OCI-LY3 (cell line): ENCODE measurements around the gene KCNA2.

Source experiments
- H2AFZ ChIP-seq: fragments of 200-600, 300-600 bp; shearing (Covaris generic); 2 replicates; pipeline ENCODE4 v1.6.0; 2014; ENCODE audit warnings: antibody characterized with exemption, low read depth, low read length
- H3K27ac ChIP-seq: fragments of 200-600, 300-600 bp; sonication (generic); 2 replicates; pipeline ENCODE4 v1.5.1; 2014; ENCODE audit warnings: mild to moderate bottlenecking, low read length, moderate library complexity, mixed read lengths
- H3K27me3 ChIP-seq: fragments of 200-600, 300-600 bp; sonication (generic); 2 replicates; pipeline ENCODE4 v1.6.1; 2014; ENCODE audit warnings: low read depth, low read length, mixed read lengths
- H3K36me3 ChIP-seq: fragments of 200-600, 300-600 bp; sonication (generic); replicated peaks from 2 replicates; pipeline ENCODE3; 2014; ENCODE audit warnings: low read depth, low read length, mixed read lengths
- H3K4me1 ChIP-seq: fragments of 300-600, 200-600 bp; sonication (generic); 2 replicates; pipeline ENCODE4 v1.6.1; 2014; ENCODE audit warnings: low read length, mixed read lengths
- H3K4me2 ChIP-seq: fragments of 200-600, 300-600 bp; sonication (generic); 2 replicates; pipeline ENCODE4 v1.6.1; 2014; ENCODE audit warnings: low read length, mixed read lengths
- H3K4me3 ChIP-seq: fragments of 300-600, 200-600 bp; sonication (generic); 2 replicates; pipeline ENCODE4 v1.5.1; 2014; ENCODE audit warnings: antibody characterized with exemption, mild to moderate bottlenecking, low read length, moderate library complexity
- H3K79me2 ChIP-seq: fragments of 300-600, 200-600 bp; shearing (Covaris generic); 2 replicates; pipeline ENCODE4 v1.6.1; 2014; ENCODE audit warnings: mild to moderate bottlenecking, low read length, mixed read lengths
- H3K9ac ChIP-seq: fragments of 300-600, 200-600 bp; shearing (Covaris generic); 2 replicates; pipeline ENCODE4 v1.6.0; 2014; ENCODE audit warnings: mild to moderate bottlenecking, low read length, moderate library complexity
- H3K9me3 ChIP-seq: fragments of 200-600, 300-600 bp; shearing (Covaris generic); 2 replicates; pipeline ENCODE4 v1.6.1; 2014; ENCODE audit warnings: low read length, mixed read lengths; ENCODE audit not compliant: insufficient read depth
- H4K20me1 ChIP-seq: fragments of 200-600, 300-600 bp; sonication (generic); 2 replicates; pipeline ENCODE4 v1.6.1; 2016; ENCODE audit warnings: low read length, mixed read lengths; ENCODE audit not compliant: insufficient read depth
- EZH2phosphoT487 ChIP-seq: fragments of 200-600 bp; shearing (Covaris generic); IDR thresholded peaks from 2 replicates; pipeline ENCODE4 v1.6.1; 2018; ENCODE audit warnings: antibody characterized with exemption, mixed run types, low read depth
- TF ChIP-seq, protein P1 (sequence below): fragments of 200-600, 300-600 bp; sonication (generic); IDR thresholded peaks from 2 replicates; pipeline ENCODE4 v1.5.1; 2014; ENCODE audit warnings: antibody characterized with exemption, low read length, low read depth

The KCNA2 gene

DNA sequence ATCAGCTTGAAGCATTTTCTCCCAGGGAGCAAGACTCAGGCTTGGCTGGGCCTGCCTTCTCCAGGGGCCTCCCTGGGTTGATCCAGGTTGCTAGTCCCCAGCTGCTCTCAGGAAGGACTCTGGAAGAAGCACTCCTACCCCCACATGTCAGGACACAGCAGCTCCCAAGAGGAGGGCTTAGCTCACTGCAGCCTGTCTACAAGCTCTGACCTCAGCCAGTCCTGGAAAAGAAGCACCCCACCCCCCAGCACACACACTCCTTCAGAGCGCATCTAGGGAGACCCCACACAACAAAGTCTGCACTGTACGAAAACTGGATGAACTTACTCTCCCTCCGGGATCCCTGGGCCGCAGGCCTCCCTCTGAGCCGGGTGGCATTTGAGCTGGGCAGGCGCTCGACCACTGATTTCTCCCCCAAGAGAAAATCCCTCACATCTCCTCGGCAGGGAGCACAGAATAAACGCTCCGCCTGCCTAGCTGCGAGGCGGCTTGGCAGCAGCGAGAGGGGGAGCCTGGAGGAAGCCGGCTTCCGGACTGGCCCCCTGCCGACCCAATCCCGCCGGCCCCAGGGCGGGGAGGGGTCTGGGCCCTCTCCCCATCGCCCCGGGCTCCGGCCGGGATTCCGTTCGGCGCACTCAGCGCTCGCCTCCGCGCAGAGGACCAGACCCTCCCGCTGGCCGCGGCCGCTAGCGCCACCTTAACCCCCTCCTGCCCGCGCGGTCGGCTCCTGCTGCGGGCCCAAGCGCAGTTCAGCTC, at the start of gene KCNA2:
TSS of gene KCNA2 (minus strand) at position 458 of the 756 bp plus-strand sequence. CDS start 1,576 bp downstream, outside the sequence.
- Histone ChIP-seq H3K36me3 (no peaks in the 10 kb centered on the region), H3K27ac (no peak within 1 kb of the TSS), H3K4me3 (peak within 1 kb of the TSS; percentile 93), H2AFZ (peak within 1 kb of the TSS; percentile 93; the same call in 1 of the 2 replicates), H3K9ac (peak within 1 kb of the TSS; percentile 57; the same call in 1 of the 2 replicates), H3K79me2 (no peaks in the 10 kb centered on the region), H3K4me2 (peak within 1 kb of the TSS; percentile 100), H3K9me3 (no peaks in the 10 kb centered on the region), H4K20me1 (no peaks in the 10 kb centered on the region), H3K27me3 (peaks cover 13% of the 10 kb centered on the region), H3K4me1 (peaks cover 6% of the 10 kb centered on the region)
- TF ChIP-seq, protein P1, sequence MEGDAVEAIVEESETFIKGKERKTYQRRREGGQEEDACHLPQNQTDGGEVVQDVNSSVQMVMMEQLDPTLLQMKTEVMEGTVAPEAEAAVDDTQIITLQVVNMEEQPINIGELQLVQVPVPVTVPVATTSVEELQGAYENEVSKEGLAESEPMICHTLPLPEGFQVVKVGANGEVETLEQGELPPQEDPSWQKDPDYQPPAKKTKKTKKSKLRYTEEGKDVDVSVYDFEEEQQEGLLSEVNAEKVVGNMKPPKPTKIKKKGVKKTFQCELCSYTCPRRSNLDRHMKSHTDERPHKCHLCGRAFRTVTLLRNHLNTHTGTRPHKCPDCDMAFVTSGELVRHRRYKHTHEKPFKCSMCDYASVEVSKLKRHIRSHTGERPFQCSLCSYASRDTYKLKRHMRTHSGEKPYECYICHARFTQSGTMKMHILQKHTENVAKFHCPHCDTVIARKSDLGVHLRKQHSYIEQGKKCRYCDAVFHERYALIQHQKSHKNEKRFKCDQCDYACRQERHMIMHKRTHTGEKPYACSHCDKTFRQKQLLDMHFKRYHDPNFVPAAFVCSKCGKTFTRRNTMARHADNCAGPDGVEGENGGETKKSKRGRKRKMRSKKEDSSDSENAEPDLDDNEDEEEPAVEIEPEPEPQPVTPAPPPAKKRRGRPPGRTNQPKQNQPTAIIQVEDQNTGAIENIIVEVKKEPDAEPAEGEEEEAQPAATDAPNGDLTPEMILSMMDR, result no peak
- no peak for TF ChIP-seq EZH2phosphoT487

DNA sequence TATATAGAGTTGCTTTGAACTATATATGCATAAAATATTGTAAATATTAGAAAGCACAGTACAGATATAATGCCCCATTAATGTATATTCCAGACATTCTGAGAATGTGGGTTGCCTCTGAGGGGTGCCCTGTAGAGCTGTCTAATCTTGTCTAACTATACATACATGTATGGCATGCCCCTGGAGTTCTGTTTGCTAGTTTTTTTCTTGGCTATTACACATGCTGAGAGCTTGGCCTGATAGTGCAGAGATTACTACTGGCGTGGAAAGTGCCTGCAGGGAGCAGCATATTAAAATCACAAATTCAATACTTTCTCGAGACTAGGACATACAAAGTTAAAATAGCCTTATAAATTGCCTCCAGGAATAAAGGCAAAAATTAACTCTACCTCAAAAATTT, 44.5 kb upstream of the KCNA2 start:
- peaks cover 12% of the 10 kb centered on the region for H3K36me3 ChIP-seq
- no peaks in the 10 kb centered on the region for H4K20me1 ChIP-seq
- no peak for TF ChIP-seq EZH2phosphoT487
- TF ChIP-seq, protein P1, result no peak
- no peak overlapping the region for H3K27ac ChIP-seq
- no peaks in the 10 kb centered on the region for H3K27me3 ChIP-seq
- no peaks in the 10 kb centered on the region for H3K9me3 ChIP-seq
- no peak overlapping the region for H2AFZ ChIP-seq
- H3K4me2 ChIP-seq, result no peak overlapping the region
- no peak overlapping the region for H3K4me3 ChIP-seq
- no peaks in the 10 kb centered on the region for H3K79me2 ChIP-seq
- no peak overlapping the region for H3K9ac ChIP-seq
- peaks cover 7% of the 10 kb centered on the region; the same call in 1 of the 2 replicates for H3K4me1 ChIP-seq

DNA sequence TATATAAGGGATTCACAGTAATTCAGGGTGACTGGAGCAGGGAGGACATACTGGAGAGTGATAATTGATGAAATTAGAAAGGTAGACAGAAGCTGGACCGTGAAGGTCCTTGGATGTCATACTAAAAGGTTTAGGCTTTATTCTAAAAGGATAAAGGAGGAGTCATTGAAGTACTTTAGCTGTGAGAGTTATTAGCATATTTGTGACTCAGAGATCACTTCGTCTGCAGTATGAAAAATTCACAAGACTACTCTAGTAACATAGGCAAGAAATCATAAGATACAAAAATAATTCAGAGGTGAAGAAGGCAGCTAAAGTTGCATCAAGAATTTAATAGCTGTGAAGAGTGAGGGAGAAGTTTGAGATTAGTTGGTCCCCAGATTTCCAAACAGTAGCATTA, 42.3 kb upstream of the KCNA2 start:
- H3K27ac ChIP-seq, result no peak overlapping the region
- peaks cover 28% of the 10 kb centered on the region for H3K4me1 ChIP-seq
- H3K9me3 ChIP-seq, result no peaks in the 10 kb centered on the region
- H3K4me2 ChIP-seq, result no peak overlapping the region
- H3K4me3 ChIP-seq, result no peak overlapping the region
- H3K79me2 ChIP-seq, result no peaks in the 10 kb centered on the region
- H3K27me3 ChIP-seq, result no peaks in the 10 kb centered on the region
- H3K9ac ChIP-seq, result no peak overlapping the region
- no peaks in the 10 kb centered on the region for H4K20me1 ChIP-seq
- no peak overlapping the region for H2AFZ ChIP-seq
- H3K36me3 ChIP-seq, result no peaks in the 10 kb centered on the region
- TF ChIP-seq, protein P1, result no peak
- TF ChIP-seq EZH2phosphoT487, result no peak

DNA sequence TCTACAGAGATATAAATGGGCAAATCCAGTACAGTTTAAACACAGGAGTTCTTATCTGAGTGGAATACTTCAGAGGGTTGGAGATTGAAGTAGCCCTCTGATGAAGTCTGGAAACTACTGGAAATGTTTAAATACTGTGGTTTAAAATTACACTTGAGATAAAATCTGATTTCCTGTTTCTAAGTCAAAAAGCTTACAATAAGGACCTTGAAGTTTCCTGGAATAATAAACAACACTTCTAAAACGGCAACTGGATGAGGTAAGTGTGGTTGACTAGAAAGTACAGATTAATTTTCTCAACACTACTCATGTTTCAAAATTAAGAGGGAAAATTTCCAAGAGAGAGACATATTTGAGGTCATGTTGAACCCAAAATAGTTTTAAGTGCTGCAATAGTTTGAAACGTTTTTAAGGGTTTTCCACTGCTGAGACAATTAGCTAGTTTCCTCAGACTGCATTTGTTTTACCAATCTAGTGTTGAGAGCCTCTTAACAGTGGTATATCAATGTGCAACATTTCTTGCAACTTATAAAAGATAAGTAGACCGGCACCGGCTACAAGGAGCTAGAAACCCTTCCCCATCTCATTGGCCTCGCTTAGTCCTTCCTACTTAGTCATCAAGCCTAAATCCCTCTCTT, 41.2 kb upstream of the KCNA2 start:
- no peaks in the 10 kb centered on the region for H3K9me3 ChIP-seq
- no peaks in the 10 kb centered on the region for H3K36me3 ChIP-seq
- H2AFZ ChIP-seq, result no peak overlapping the region
- H4K20me1 ChIP-seq, result no peaks in the 10 kb centered on the region
- TF ChIP-seq, protein P1, result no peak
- no peak for TF ChIP-seq EZH2phosphoT487
- H3K4me2 ChIP-seq, result no peak overlapping the region
- H3K9ac ChIP-seq, result no peak overlapping the region
- H3K27ac ChIP-seq, result no peak overlapping the region
- peaks cover 38% of the 10 kb centered on the region for H3K4me1 ChIP-seq
- no peak overlapping the region for H3K4me3 ChIP-seq
- H3K27me3 ChIP-seq, result no peaks in the 10 kb centered on the region
- 0 out of 2 replicates have a peak, but pooled peaks cover 3% of the 10 kb centered on the region for H3K79me2 ChIP-seq
